Keratinocyte (primary cell): ENCODE data around the gene BANF2. TPM values are rescaled to one million over a fixed set of nuclear protein-coding genes. Genes with fewer than 3 reads are reported as not detected.

Source experiments
- DNase-seq: peaks from one replicate; pipeline ENCODE4 v3.0.0-alpha.2; 2011; ENCODE audit warnings: low read depth, missing footprints, low spot score
- FAIRE-seq: peaks from 2 replicates; lab custom pipeline; 2011; peaks lifted over from hg19 to GRCh38; lab: Jason Lieb, UNC
- H2AFZ ChIP-seq: 2 replicates; pipeline ENCODE4 v1.6.0; 2012; ENCODE audit warnings: low read length, control low read depth, inconsistent platforms; ENCODE audit not compliant: control insufficient read depth
- H3K27ac ChIP-seq: 2 replicates; pipeline ENCODE4 v1.5.1; 2011; ENCODE audit warnings: low read length; ENCODE audit not compliant: control insufficient read depth, insufficient read depth
- H3K27me3 ChIP-seq: 3 replicates; pipeline ENCODE4 v1.6.0; 2011; ENCODE audit warnings: low read length; ENCODE audit not compliant: control insufficient read depth, insufficient read depth; ENCODE audit errors: extremely low read depth
- H3K36me3 ChIP-seq, 2 experiments: 2 replicates in 1 of 2; 3 replicates in 1 of 2; pipeline ENCODE4 v1.5.1; 2011; ENCODE audit warnings: low read length in 2 of 2, mild to moderate bottlenecking in 1 of 2; ENCODE audit not compliant: control insufficient read depth in 2 of 2, insufficient read depth in 2 of 2; ENCODE audit errors: extremely low read depth in 1 of 2
- H3K4me1 ChIP-seq: 3 replicates; pipeline ENCODE4 v1.5.1; 2011; ENCODE audit warnings: low read length; ENCODE audit not compliant: control insufficient read depth, insufficient read depth; ENCODE audit errors: extremely low read depth
- H3K4me2 ChIP-seq: 3 replicates; pipeline ENCODE4 v1.6.0; 2011; ENCODE audit warnings: low read depth, low read length; ENCODE audit not compliant: control insufficient read depth, insufficient read depth; ENCODE audit errors: extremely low read depth
- H3K4me3 ChIP-seq, 3 experiments: fragments of 200-600 bp in 1 of 3; sonication (generic) in 1 of 3; 2 replicates in 2 of 3; 3 replicates in 1 of 3; pipeline ENCODE4 v1.5.1; 2011 to 2016; ENCODE audit warnings: low read length in 3 of 3, mild to moderate bottlenecking in 3 of 3, control low read depth in 2 of 3, inconsistent platforms in 1 of 3, low read depth in 1 of 3, mixed read lengths in 1 of 3, mixed run types in 1 of 3, moderate library complexity in 1 of 3; ENCODE audit not compliant: control insufficient read depth in 2 of 3, insufficient read depth in 2 of 3; ENCODE audit errors: extremely low read depth in 1 of 3
- H3K79me2 ChIP-seq: 2 replicates; pipeline ENCODE4 v1.6.0; 2012; ENCODE audit warnings: low read length; ENCODE audit not compliant: control insufficient read depth, insufficient read depth
- H3K9ac ChIP-seq: 3 replicates; pipeline ENCODE4 v1.6.0; 2011; ENCODE audit warnings: low read length; ENCODE audit not compliant: control insufficient read depth, insufficient read depth; ENCODE audit errors: extremely low read depth
- H3K9me1 ChIP-seq: 3 replicates; pipeline ENCODE4 v1.6.0; 2011; ENCODE audit warnings: low read length; ENCODE audit not compliant: control insufficient read depth, insufficient read depth; ENCODE audit errors: extremely low read depth
- H3K9me3 ChIP-seq: 2 replicates; pipeline ENCODE4 v1.5.1; 2012; ENCODE audit warnings: low read depth, low read length; ENCODE audit not compliant: control insufficient read depth
- H4K20me1 ChIP-seq: 3 replicates; pipeline ENCODE4 v1.6.0; 2011; ENCODE audit warnings: low read length; ENCODE audit not compliant: control insufficient read depth, insufficient read depth; ENCODE audit errors: extremely low read depth
- CTCF ChIP-seq, 3 experiments: IDR thresholded peaks in 1 of 3; conservative IDR thresholded peaks in 1 of 3; optimal IDR thresholded peaks in 1 of 3; 2 replicates in 2 of 3; 3 replicates in 1 of 3; pipeline versions ENCODE3 to v1.5.1; 2011; ENCODE audit warnings: low read length in 3 of 3, mild to moderate bottlenecking in 3 of 3, moderate library complexity in 2 of 3, control low read depth in 1 of 3, inconsistent platforms in 1 of 3; ENCODE audit not compliant: insufficient read depth in 2 of 3; ENCODE audit errors: extremely low read depth in 1 of 3
- EZH2 ChIP-seq: IDR thresholded peaks from one replicate; pipeline ENCODE4 v1.6.1; 2012; ENCODE audit warnings: inconsistent platforms, mild to moderate bottlenecking, low read length, moderate library complexity
- dilution Hi-C: fragments of 300-500 bp; cut with MboI; formaldehyde crosslinking; loops from one replicate; pipeline ENCODE4 v1.7.0; 2020; ENCODE audit warnings: low sequenced_read_pairs; ENCODE audit not compliant: extremely low pct_ligation_motif_present
- polyA plus RNA-seq, 5 experiments: library from polyadenylated mRNA; depleted of rRNA in 3 of 5; stranded (reverse) in 3 of 5; stranded (forward) in 1 of 5; unstranded in 1 of 5; fragments of >200 nt; gene quantifications; 1 replicate in 1 of 5; 2 replicates in 3 of 5; 3 replicates in 1 of 5; pipeline versions ENCODE4 v1.2.1 to v1.2.3, GENCODE V29; 2011 to 2012; ENCODE audit warnings: missing spikeins in 2 of 5, low read depth in 1 of 5, low replicate concordance in 1 of 5

Gene BANF2
- polyA plus RNA-seq, 1 donor (not counting 4 experiments of a cell fraction or from before 2014, with no cell fraction given) = not detected

DNA sequence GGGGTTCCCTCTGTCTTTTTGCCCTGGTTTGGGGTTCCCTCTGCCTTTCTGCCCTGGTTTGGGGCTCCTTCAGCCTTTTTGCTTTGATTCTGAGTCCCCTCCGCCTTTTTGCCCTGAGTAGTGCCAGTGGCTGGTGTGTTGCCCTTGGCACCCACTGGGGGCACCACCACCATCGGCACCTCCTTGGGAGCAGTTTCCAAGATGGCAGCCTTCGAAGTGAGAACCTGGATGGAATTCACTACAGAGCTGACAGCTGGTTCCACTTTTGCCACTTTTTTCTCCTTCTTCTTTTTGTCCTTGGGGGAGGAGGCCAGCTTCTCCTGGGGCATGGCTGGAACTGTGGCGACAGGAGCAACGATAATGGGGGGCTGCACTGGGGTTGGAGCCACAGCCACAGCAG, 40.0 kb upstream of the BANF2 start:
- peaks cover 67% of the 10 kb centered on the region for H3K79me2 ChIP-seq
- DNase-seq = no peak
- H3K4me3 ChIP-seq = no peak overlapping the region
- no peak overlapping the region for H3K4me2 ChIP-seq
- peaks cover 25 to 27% of the 10 kb centered on the region in 2 experiments for H3K36me3 ChIP-seq
- peaks cover 9% of the 10 kb centered on the region for H4K20me1 ChIP-seq
- H3K4me1 ChIP-seq = peaks cover 2% of the 10 kb centered on the region
- FAIRE-seq = no peak
- no peak for TF ChIP-seq EZH2
- H3K9me1 ChIP-seq = peaks cover 2% of the 10 kb centered on the region
- no peaks in the 10 kb centered on the region for H3K27me3 ChIP-seq
- dilution Hi-C loops = no loop called here
- no peaks in the 10 kb centered on the region for H3K9me3 ChIP-seq
- H3K27ac ChIP-seq = no peak overlapping the region
- no peak overlapping the region for H2AFZ ChIP-seq
- H3K9ac ChIP-seq = no peak overlapping the region

DNA sequence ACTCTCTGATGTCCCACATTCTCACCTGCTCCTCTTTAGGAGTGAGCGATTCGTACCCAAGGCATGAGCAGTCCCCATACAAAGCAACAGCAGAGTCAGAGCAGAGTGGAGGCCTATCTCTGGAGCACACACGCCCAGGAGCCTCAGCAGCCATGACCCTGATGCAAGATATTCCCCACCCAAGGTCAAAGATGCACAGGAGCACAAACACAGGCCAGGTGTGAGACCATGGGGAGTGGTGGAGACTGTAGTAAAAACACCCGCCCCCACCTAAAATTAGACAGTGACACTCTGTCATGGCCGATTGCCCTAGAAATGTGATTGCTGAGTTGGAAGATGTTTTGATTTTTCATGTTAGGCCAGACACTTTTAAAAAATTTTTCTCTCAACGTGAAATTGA, 39.1 kb upstream of the BANF2 start:
- peaks cover 24% of the 10 kb centered on the region in 2 experiments for H3K36me3 ChIP-seq
- FAIRE-seq (no peak), DNase-seq (no peak)
- no peak overlapping the region for H2AFZ ChIP-seq
- dilution Hi-C loops = no loop called here
- peaks cover 2% of the 10 kb centered on the region for H3K4me1 ChIP-seq
- H3K4me3 ChIP-seq = no peak overlapping the region
- TF ChIP-seq EZH2 (no peak), CTCF (optimal IDR thresholded peaks at IDR 0.05 in 1 of 3, IDR thresholded peaks at IDR 0.05 in 1 of 3, conservative IDR thresholded peaks at IDR 0.05 in 1 of 3; ENCODE audit: extremely low read depth in 1 of 3, insufficient read depth in 2 of 3, low read length in 3 of 3) (no peak)
- no peaks in the 10 kb centered on the region for H3K27me3 ChIP-seq
- H3K9me1 ChIP-seq = peaks cover 2% of the 10 kb centered on the region
- no peak overlapping the region for H3K9ac ChIP-seq
- H3K9me3 ChIP-seq = no peaks in the 10 kb centered on the region
- H3K27ac ChIP-seq = no peak overlapping the region
- peaks cover 70% of the 10 kb centered on the region for H3K79me2 ChIP-seq
- H3K4me2 ChIP-seq = no peak overlapping the region
- H4K20me1 ChIP-seq = peaks cover 9% of the 10 kb centered on the region

DNA sequence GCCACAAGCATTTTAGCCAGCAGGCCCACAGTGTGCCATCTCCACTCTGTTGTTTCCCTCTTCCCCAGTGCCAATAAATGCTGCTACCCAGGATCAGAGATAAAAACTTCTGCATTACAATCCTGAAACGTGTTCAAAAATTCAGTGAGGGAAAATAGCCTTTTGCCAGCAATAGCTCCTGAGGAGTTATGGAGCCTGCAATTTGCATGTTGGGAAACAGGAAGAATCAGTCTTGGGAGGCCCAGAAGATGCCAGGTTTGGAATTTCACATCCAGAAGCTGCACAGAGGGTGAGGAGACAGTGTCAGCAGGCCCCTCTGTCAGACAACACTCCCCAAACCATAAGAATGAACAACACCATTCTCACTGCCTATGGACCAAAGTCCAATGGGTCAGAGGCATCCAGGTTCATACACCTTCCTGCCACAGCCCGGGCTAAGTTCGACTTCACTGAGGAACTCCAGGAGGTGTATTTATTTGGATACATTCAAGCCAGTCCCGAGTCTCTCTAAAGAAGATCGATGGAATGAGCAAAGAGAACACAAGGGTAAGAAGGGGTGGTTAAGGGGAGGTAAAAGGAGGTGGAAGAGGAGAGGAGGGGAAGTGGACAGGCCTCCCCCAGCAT, 38.5 kb upstream of the BANF2 start:
- H3K4me1 ChIP-seq = no peaks in the 10 kb centered on the region
- dilution Hi-C loops = no loop called here
- no peaks in the 10 kb centered on the region for H3K9me1 ChIP-seq
- no peak overlapping the region for H3K9ac ChIP-seq
- no peak for FAIRE-seq
- H3K27me3 ChIP-seq = no peaks in the 10 kb centered on the region
- no peak for TF ChIP-seq EZH2
- no peak for TF ChIP-seq CTCF (optimal IDR thresholded peaks at IDR 0.05 in 1 of 3, IDR thresholded peaks at IDR 0.05 in 1 of 3, conservative IDR thresholded peaks at IDR 0.05 in 1 of 3; ENCODE audit: extremely low read depth in 1 of 3, insufficient read depth in 2 of 3, low read length in 3 of 3)
- H3K36me3 ChIP-seq = peaks cover 18 to 19% of the 10 kb centered on the region in 2 experiments
- no peak overlapping the region for H2AFZ ChIP-seq
- H3K4me2 ChIP-seq = no peak overlapping the region
- DNase-seq = no peak
- H4K20me1 ChIP-seq = peaks cover 9% of the 10 kb centered on the region
- no peak overlapping the region for H3K4me3 ChIP-seq
- peaks cover 74% of the 10 kb centered on the region for H3K79me2 ChIP-seq
- no peaks in the 10 kb centered on the region for H3K9me3 ChIP-seq
- no peak overlapping the region for H3K27ac ChIP-seq
